WERI-Rb-1 (cell line): Measurements from ENCODE around the gene ELF4.
"Not testable (repeated sequence)": the region's sequence is repeated elsewhere in the genome, so short reads cannot be mapped to it uniquely, and the experiment has no call there.

Experiments
- DNase-seq: peaks from one replicate; pipeline ENCODE4 v3.0.0-alpha.2; 2020
- H3K27ac ChIP-seq: fragments of 250-450 bp; sonication (Bioruptor Pico); 2 replicates; pipeline ENCODE4 v1.5.1; 2020; ENCODE audit warnings: mild to moderate bottlenecking, moderate library complexity
- H3K27me3 ChIP-seq: fragments of 250-450 bp; sonication (Bioruptor Pico); 2 replicates; pipeline ENCODE4 v1.5.1; 2021; ENCODE audit warnings: mild to moderate bottlenecking, low read depth, moderate library complexity; ENCODE audit not compliant: insufficient read depth, severe bottlenecking
- H3K36me3 ChIP-seq: fragments of 250-450 bp; sonication (Bioruptor Pico); 2 replicates; pipeline ENCODE4 v1.5.1; 2020; ENCODE audit warnings: mild to moderate bottlenecking, moderate library complexity
- H3K4me3 ChIP-seq: 2 replicates; pipeline ENCODE4 v1.5.1; 2011; ENCODE audit warnings: low read depth, mild to moderate bottlenecking, control low read depth, low read length
- H3K9me3 ChIP-seq: fragments of 250-450 bp; sonication (Bioruptor Pico); 2 replicates; pipeline ENCODE4 v1.5.1; 2021; ENCODE audit warnings: mild to moderate bottlenecking, moderate library complexity; ENCODE audit not compliant: severe bottlenecking
- TF ChIP-seq, protein P1 (sequence below): IDR thresholded peaks from 2 replicates; pipeline ENCODE4 v1.5.1; 2011; ENCODE audit warnings: low read depth, mild to moderate bottlenecking, control low read depth, inconsistent platforms, low read length

Gene ELF4

DNA sequence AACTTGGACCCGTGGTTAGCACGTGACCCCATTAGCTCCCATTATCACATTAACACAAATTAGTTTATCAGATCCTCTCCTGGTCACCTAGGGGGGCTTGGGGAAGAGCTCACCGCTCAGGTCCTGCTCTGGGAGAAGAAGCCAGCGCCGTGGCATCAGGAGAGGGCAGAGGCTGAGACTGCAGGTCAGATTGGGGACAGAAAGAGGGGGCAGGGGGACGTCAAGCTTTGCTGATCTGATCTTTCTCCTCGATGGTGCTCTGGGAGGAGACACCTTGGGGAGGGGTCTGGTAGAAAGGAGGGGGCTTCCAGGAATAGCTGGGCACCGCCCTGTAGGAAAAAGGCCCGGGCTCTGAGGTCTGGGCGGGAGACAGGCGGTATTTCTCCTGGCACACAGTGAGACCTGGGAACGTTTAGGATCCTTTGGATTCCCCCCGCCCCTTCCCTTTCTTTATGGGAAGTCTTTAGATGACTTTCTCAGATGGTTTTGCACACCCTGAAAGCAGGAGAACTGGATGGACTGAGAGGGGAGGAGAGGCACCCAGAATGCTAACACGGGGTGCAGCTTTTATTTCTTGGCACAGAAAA is 9.1 kb upstream of the ELF4 start:
- peaks cover 6% of the 10 kb centered on the region for H3K27me3 ChIP-seq
- H3K4me3 ChIP-seq, result no peak overlapping the region

DNA sequence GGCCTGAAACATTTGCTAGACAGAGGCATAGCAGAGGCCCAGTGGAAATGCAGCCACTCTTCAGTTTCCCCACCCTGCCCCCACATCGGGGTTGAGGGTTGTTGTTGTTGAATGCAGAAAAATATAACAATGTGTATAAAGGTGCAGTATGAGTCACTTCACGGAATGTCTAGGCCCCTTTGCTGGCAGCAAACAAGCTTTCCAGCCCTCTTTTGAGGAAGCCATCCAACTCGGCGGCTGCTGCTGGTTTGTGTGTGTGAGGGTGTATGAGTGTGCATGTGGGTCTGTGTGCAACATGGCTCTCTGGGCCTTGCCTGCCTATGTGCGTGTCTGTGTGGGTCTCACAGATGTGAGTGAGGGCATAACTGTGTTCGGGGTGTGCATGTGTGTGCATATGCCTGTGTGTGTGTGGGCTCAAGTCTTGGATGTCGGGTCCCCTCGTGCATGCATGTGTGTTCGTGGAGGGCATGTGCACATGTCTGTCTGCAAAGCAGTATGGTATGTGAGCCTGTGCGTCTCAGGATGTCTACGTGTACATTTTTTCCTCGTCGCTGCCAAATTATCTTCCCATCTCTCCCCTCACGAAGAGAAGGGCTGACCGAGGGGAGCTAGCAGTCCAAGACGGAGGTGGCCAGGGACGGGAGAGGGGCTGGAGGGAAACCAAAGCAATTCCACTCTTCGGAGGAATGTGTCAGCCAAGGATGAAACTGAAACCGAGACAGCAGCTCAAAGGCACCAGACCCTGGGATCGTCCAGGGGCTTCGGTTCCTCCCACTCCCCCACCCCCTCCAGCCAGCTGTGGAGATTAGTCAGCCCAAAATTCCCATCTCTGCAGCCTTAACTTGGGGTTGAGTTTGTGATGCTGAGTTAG is 8.4 kb upstream of the ELF4 start:
- peaks cover 6% of the 10 kb centered on the region for H3K27me3 ChIP-seq
- H3K36me3 ChIP-seq, result no peaks in the 10 kb centered on the region
- no peak overlapping the region for H3K27ac ChIP-seq
- TF ChIP-seq, protein P1, sequence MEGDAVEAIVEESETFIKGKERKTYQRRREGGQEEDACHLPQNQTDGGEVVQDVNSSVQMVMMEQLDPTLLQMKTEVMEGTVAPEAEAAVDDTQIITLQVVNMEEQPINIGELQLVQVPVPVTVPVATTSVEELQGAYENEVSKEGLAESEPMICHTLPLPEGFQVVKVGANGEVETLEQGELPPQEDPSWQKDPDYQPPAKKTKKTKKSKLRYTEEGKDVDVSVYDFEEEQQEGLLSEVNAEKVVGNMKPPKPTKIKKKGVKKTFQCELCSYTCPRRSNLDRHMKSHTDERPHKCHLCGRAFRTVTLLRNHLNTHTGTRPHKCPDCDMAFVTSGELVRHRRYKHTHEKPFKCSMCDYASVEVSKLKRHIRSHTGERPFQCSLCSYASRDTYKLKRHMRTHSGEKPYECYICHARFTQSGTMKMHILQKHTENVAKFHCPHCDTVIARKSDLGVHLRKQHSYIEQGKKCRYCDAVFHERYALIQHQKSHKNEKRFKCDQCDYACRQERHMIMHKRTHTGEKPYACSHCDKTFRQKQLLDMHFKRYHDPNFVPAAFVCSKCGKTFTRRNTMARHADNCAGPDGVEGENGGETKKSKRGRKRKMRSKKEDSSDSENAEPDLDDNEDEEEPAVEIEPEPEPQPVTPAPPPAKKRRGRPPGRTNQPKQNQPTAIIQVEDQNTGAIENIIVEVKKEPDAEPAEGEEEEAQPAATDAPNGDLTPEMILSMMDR, result no peak
- H3K9me3 ChIP-seq, result no peaks in the 10 kb centered on the region
- DNase-seq, result no peak
- H3K4me3 ChIP-seq, result no peak overlapping the region

More for the DNA sequence above, 9.1 kb upstream of the ELF4 start:
- Histone ChIP-seq H3K36me3 (no peaks in the 10 kb centered on the region), H3K27ac (no peak overlapping the region), H3K9me3 (no peaks in the 10 kb centered on the region)
- no peak for DNase-seq
- TF ChIP-seq, protein P1, result no peak

DNA sequence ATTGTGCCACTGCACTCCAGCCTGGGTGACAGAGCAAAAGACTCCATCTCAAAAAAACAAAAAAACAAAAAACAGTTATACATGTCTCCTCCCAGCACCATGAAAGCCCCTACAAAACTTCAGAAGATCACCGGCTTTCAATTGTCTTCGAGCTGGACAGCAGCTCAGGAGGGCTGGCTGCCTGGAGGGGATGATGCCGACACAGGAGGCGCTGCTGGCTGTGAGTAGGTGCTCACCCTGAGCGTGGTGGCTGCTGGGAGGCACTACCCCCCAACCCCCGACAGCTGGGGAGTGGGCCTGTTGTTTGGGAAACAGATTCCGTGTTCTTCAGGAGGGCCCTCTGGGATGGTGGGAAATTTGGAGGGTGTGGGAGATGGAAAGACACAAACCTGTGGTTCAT is 6.9 kb upstream of the ELF4 start:
- TF ChIP-seq, protein P1, result no peak

DNA sequence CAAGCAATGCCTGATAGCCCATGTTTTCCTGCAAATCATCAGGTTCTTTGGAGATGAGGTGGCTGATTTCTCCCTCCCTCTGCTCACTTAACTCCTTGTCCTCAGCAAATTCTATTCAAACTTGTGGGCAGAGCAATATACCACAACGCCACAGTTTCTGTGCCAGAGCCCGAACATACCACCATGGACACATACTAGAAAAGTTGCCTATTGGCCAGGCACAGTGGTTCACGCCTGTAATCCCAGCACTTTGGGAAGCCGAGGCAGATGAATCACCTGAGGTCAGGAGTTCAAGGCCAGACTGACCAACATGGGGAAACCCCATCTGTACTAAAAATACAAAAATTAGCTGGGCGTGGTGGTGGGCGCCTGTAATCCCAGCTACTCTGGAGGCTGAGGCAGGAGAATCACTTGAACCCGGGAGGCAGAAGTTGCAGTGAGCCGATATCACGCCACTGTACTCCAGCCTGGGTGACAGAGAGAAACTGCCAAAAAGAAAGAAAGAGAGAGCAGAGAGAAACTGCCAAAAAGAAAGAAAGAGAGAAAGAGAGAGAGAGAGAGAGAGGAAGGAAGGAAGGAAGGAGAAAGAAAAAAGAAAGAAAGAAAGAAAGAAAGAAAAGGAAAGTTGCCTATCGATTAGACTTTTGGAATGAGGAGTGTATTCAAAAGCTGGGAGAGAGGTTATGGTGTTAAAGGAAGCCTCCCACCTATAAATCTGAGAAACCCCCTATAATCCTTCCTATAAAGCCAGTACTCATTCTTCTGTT is 5.0 kb upstream of the ELF4 start:
- not testable (repeated sequence) for H3K4me3 ChIP-seq, H3K27me3 ChIP-seq, H3K27ac ChIP-seq, H3K9me3 ChIP-seq, H3K36me3 ChIP-seq, DNase-seq

More for the DNA sequence above, 6.9 kb upstream of the ELF4 start:
- Histone ChIP-seq H3K4me3 (no peak overlapping the region), H3K27me3 (peaks cover 6% of the 10 kb centered on the region), H3K9me3 (no peaks in the 10 kb centered on the region), H3K36me3 (no peaks in the 10 kb centered on the region), H3K27ac (no peak overlapping the region)
- DNase-seq, result no peak

DNA sequence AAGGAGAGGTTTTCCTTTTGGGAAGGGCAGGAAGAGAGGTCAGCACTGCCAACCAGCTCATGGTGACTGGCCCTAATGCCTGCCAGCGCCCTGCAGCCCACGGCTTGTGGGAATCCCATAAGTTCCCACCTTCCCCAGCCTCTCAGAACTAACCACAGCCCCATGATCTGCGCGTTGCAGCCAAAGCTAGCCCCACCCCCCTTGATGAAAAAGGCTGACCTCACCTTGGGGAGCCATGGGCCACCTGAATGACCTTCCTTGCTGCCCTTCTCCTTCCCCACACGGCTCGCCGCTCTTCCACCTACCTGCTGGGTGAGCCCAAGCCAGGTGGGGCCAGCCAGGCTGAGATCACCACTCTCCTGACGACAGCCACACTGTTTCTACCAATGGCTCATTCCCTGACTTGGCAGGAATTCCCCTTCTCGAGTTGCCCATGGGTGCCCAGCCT is 3.9 kb upstream of the ELF4 start:
- TF ChIP-seq, protein P1, result no peak
- Histone ChIP-seq H3K9me3 (no peaks in the 10 kb centered on the region), H3K4me3 (no peak overlapping the region), H3K27ac (no peak overlapping the region), H3K27me3 (peaks cover 9% of the 10 kb centered on the region), H3K36me3 (no peaks in the 10 kb centered on the region)
- DNase-seq, result no peak
